ENCODE results near the gene DSCAML1.

Gene DSCAML1

GRCh38 chr11:117514256-117514655, 282.8 kb downstream of the DSCAML1 start:
- TF ChIP-seq CTCF (IDR thresholded peaks at IDR 0.05) = no peak
- no peak overlapping the region for H3K27ac Mint-ChIP-seq
- H3K4me1 Mint-ChIP-seq = peaks cover 76% of the 10 kb centered on the region
- peaks cover 30% of the 10 kb centered on the region for H3K27me3 Mint-ChIP-seq (ENCODE audit: low read depth, poor library complexity)
- no peaks in the 10 kb centered on the region for H3K36me3 Mint-ChIP-seq (ENCODE audit: low read depth)
- no peaks in the 10 kb centered on the region for H3K9me3 Mint-ChIP-seq
- no peak for DNase-seq
- no peak overlapping the region for H3K4me3 Mint-ChIP-seq

GRCh38 chr11:117513666-117514065, 283.4 kb downstream of the DSCAML1 start:
- H3K4me3 Mint-ChIP-seq = no peak overlapping the region
- H3K27me3 Mint-ChIP-seq (ENCODE audit: low read depth, poor library complexity) = peaks cover 30% of the 10 kb centered on the region
- no peaks in the 10 kb centered on the region for H3K36me3 Mint-ChIP-seq (ENCODE audit: low read depth)
- H3K9me3 Mint-ChIP-seq = no peaks in the 10 kb centered on the region
- peaks cover 76% of the 10 kb centered on the region for H3K4me1 Mint-ChIP-seq
- no peak overlapping the region for H3K27ac Mint-ChIP-seq
- DNase-seq = no peak
- TF ChIP-seq CTCF (IDR thresholded peaks at IDR 0.05) = no peak

- no peak overlapping the region for H3K27ac Mint-ChIP-seq
Measured at GRCh38 chr11:117511931-117512539, 285.0 kb downstream of the DSCAML1 start.

GRCh38 chr11:117511483-117511930, 285.5 kb downstream of the DSCAML1 start:
- no peak for DNase-seq
- Mint-ChIP-seq H3K27ac (no peak overlapping the region), H3K9me3 (no peaks in the 10 kb centered on the region), H3K4me1 (peaks cover 66% of the 10 kb centered on the region), H3K4me3 (peak overlapping the region; percentile 71), H3K36me3 (ENCODE audit: low read depth) (no peaks in the 10 kb centered on the region), H3K27me3 (ENCODE audit: low read depth, poor library complexity) (peaks cover 31% of the 10 kb centered on the region)
- no peak for TF ChIP-seq CTCF (IDR thresholded peaks at IDR 0.05)

More at GRCh38 chr11:117511931-117512539, 285.0 kb downstream of the DSCAML1 start:
- H3K9me3 Mint-ChIP-seq = no peaks in the 10 kb centered on the region
- H3K4me3 Mint-ChIP-seq = peak overlapping the region; percentile 71
- no peaks in the 10 kb centered on the region for H3K36me3 Mint-ChIP-seq (ENCODE audit: low read depth)
- H3K27me3 Mint-ChIP-seq (ENCODE audit: low read depth, poor library complexity) = peaks cover 32% of the 10 kb centered on the region
- TF ChIP-seq CTCF (IDR thresholded peaks at IDR 0.05) = no peak
- peak; percentile 61 for DNase-seq
- peaks cover 71% of the 10 kb centered on the region for H3K4me1 Mint-ChIP-seq

- Mint-ChIP-seq H3K27ac (no peak overlapping the region), H3K4me3 (peak overlapping the region; percentile 71), H3K9me3 (no peaks in the 10 kb centered on the region), H3K4me1 (peaks cover 66% of the 10 kb centered on the region), H3K36me3 (ENCODE audit: low read depth) (no peaks in the 10 kb centered on the region), H3K27me3 (ENCODE audit: low read depth, poor library complexity) (peaks cover 33% of the 10 kb centered on the region)
- DNase-seq = no peak
- no peak for TF ChIP-seq CTCF (IDR thresholded peaks at IDR 0.05)
Measured at GRCh38 chr11:117510646-117511045, 286.4 kb downstream of the DSCAML1 start.

- peaks cover 37% of the 10 kb centered on the region for H3K27me3 Mint-ChIP-seq (ENCODE audit: low read depth, poor library complexity)
- no peak for TF ChIP-seq CTCF (IDR thresholded peaks at IDR 0.05)
- H3K36me3 Mint-ChIP-seq (ENCODE audit: low read depth) = no peaks in the 10 kb centered on the region
- no peaks in the 10 kb centered on the region for H3K9me3 Mint-ChIP-seq
- H3K4me1 Mint-ChIP-seq = peaks cover 62% of the 10 kb centered on the region
- no peak for DNase-seq
- H3K4me3 Mint-ChIP-seq = no peak overlapping the region
- H3K27ac Mint-ChIP-seq = no peak overlapping the region
Measured at GRCh38 chr11:117509543-117509942, 287.5 kb downstream of the DSCAML1 start.
